GM21717 (cell line): ENCODE results near the gene ADAMTS7.
"Not testable (repeated sequence)": the region's sequence is repeated elsewhere in the genome, so short reads cannot be mapped to it uniquely, and the experiment has no call there.

Experiments used
- ATAC-seq: cut with Tn5 transposase; IDR thresholded peaks from one replicate; pipeline ENCODE4 v1.9.1; 2021; ENCODE audit warnings: mild to moderate bottlenecking, moderate library complexity; ENCODE audit not compliant: unreplicated experiment

ADAMTS7 gene

GRCh38 chr15:78811124-78811824 lies at the start of gene ADAMTS7:
Gene ADAMTS7 (minus strand): TSS chr15:78811464. CDS start chr15:78811220, 244 bp downstream.
- ATAC-seq = no peak

- peak; percentile 56 for ATAC-seq
These were observed 48.9 kb upstream of the ADAMTS7 start for GRCh38 chr15:78859971-78860719.

- ATAC-seq = no peak
These were observed 44.5 kb upstream of the ADAMTS7 start for GRCh38 chr15:78855746-78856145.

- no peak for ATAC-seq
These were observed 43.6 kb upstream of the ADAMTS7 start for GRCh38 chr15:78854833-78855372.

GRCh38 chr15:78853500-78853899 lies 42.2 kb upstream of the ADAMTS7 start:
- no peak for ATAC-seq

- no peak for ATAC-seq
These were observed 39.9 kb upstream of the ADAMTS7 start for GRCh38 chr15:78850941-78851755.

- ATAC-seq = no peak
These were observed 39.1 kb upstream of the ADAMTS7 start for GRCh38 chr15:78850352-78850751.

GRCh38 chr15:78847387-78847906 lies 36.2 kb upstream of the ADAMTS7 start:
- not testable (repeated sequence) for ATAC-seq

- ATAC-seq = not testable (repeated sequence)
These were observed 35.6 kb upstream of the ADAMTS7 start for GRCh38 chr15:78846906-78847305.

GRCh38 chr15:78842519-78842918 lies 31.3 kb upstream of the ADAMTS7 start:
- ATAC-seq = peak; percentile 61

- ATAC-seq = peak; percentile 31
These were observed 30.6 kb upstream of the ADAMTS7 start for GRCh38 chr15:78841891-78842290.

- no peak for ATAC-seq
These were observed 30.1 kb upstream of the ADAMTS7 start for GRCh38 chr15:78841376-78841706.

GRCh38 chr15:78840661-78841375 lies 29.6 kb upstream of the ADAMTS7 start:
- no peak for ATAC-seq

GRCh38 chr15:78839151-78839550 lies 27.9 kb upstream of the ADAMTS7 start:
- ATAC-seq = not testable (repeated sequence)

GRCh38 chr15:78838489-78838888 lies 27.2 kb upstream of the ADAMTS7 start:
- no peak for ATAC-seq

- ATAC-seq = no peak
These were observed 26.3 kb upstream of the ADAMTS7 start for GRCh38 chr15:78837543-78837942.

GRCh38 chr15:78837131-78837530 lies 25.9 kb upstream of the ADAMTS7 start:
- no peak for ATAC-seq

GRCh38 chr15:78836333-78836732 lies 25.1 kb upstream of the ADAMTS7 start:
- no peak for ATAC-seq

- no peak for ATAC-seq
These were observed 20.3 kb upstream of the ADAMTS7 start for GRCh38 chr15:78831229-78832207.
